Esophagus muscularis mucosa (tissue), 4 donors: ENCODE measurements around the gene TRIM62. TPM values are rescaled to one million over a fixed set of nuclear protein-coding genes. Genes with fewer than 3 reads are reported as not detected.

Experiments
- DNase-seq: peaks from one replicate; pipeline ENCODE4 v3.0.0-alpha.2; 2017; ENCODE audit errors: extremely low spot score
- H3K27ac ChIP-seq, 4 donors: fragments of 200-600 bp; sonication (generic); replicated peaks in 1 of 4; 1 replicate in 3 of 4; 2 replicates in 1 of 4; pipeline ENCODE4 v1.5.1; 2016 to 2019; ENCODE audit warnings: mild to moderate bottlenecking in 1 of 4
- H3K27me3 ChIP-seq, 4 donors: fragments of 200-600 bp; sonication (generic); one replicate each; pipeline versions ENCODE4 v1.5.1 to v1.6.0; 2016 to 2019
- H3K36me3 ChIP-seq, 4 donors: fragments of 200-600 bp; sonication (generic); one replicate each; pipeline ENCODE4 v1.5.1; 2016 to 2019
- H3K4me1 ChIP-seq, 4 donors: fragments of 200-600 bp; sonication (generic); one replicate each; pipeline ENCODE4 v1.5.1; 2016 to 2019
- H3K4me3 ChIP-seq, 4 donors: fragments of 200-600 bp; sonication (generic); 1 replicate in 2 of 4; 2 replicates in 2 of 4; pipeline ENCODE4 v1.5.1; 2016 to 2019; ENCODE audit warnings: mild to moderate bottlenecking in 4 of 4, moderate library complexity in 1 of 4
- H3K9me3 ChIP-seq, 4 donors: fragments of 200-600 bp; sonication (generic); 1 replicate in 3 of 4; 2 replicates in 1 of 4; pipeline ENCODE4 v1.5.1; 2016 to 2019
- CTCF ChIP-seq, 3 experiments: fragments of 200-600 bp in 2 of 3; fragments of 450-650 bp in 1 of 3; sonication (generic) in 2 of 3; IDR thresholded peaks; one replicate each; pipeline ENCODE4 v1.5.1; 2017 to 2019; ENCODE audit warnings: antibody characterized with exemption in 3 of 3, mild to moderate bottlenecking in 2 of 3, moderate library complexity in 1 of 3
- EP300 ChIP-seq: sonication (generic); formaldehyde crosslinking; IDR thresholded peaks from one replicate; pipeline ENCODE4 v1.6.1; 2017; ENCODE audit warnings: antibody characterized with exemption
- POLR2A ChIP-seq: fragments of 450-650 bp; IDR thresholded peaks from one replicate; pipeline ENCODE4 v1.6.1; 2017; ENCODE audit warnings: antibody characterized with exemption, moderate library complexity, mild to moderate bottlenecking, low read depth
- POLR2AphosphoS5 ChIP-seq, 2 donors: sonication (generic); formaldehyde crosslinking; IDR thresholded peaks; one replicate each; pipeline ENCODE4 v1.6.1; 2017; ENCODE audit warnings: antibody characterized with exemption in 2 of 2
- WGBS: methylation state at CpG from one replicate; pipeline ENCODE4 v1.1.5; 2018; 5-methylcytosine and 5-hydroxymethylcytosine counted together
- intact Hi-C: fragments of 100-400 bp; cut with DNase I; formaldehyde crosslinking; loops from one replicate; pipeline ENCODE4 v1.15.1; 2023
- total RNA-seq, 4 donors: library from RNA; depleted of rRNA; stranded (reverse); fragments of >200 nt; gene quantifications; one replicate each; pipeline versions ENCODE4 v1.1.0 to v1.2.1, GENCODE V29; 2016

TRIM62 gene
- total RNA-seq, 4 donors from 2014 or later, result 5.0 to 9.3 (median 7.8) TPM

GRCh38 chr1:33211972-33212371, 30.1 kb upstream of the TRIM62 start:
- Histone ChIP-seq H3K27ac (no peak overlapping the region), H3K4me1 (no peaks in the 10 kb centered on the region), H3K9me3 (no peaks in the 10 kb centered on the region), H3K27me3 (no peaks in the 10 kb centered on the region), H3K4me3 (no peak overlapping the region), H3K36me3 (no peaks in the 10 kb centered on the region)
- TF ChIP-seq CTCF (IDR thresholded peaks at IDR 0.05) (no peak), POLR2A (no peak), POLR2AphosphoS5 (IDR thresholded peaks at IDR 0.05) (no peak), EP300 (no peak)
- 98% methylated on average over 3 of the region's 3 CpGs for WGBS
- peak; percentile 60 for DNase-seq
- intact Hi-C loops, result loop anchor here (10.0 kb wide), 1 partner anchor 153 kb away; no protein-coding TSS in a partner anchor

- DNase-seq, result no peak
- no peaks in the 10 kb centered on the region for H3K36me3 ChIP-seq
- WGBS, result 74% methylated on average over 2 of the region's 2 CpGs
- no peaks in the 10 kb centered on the region for H3K27me3 ChIP-seq
- intact Hi-C loops, result no loop called here
- no peaks in the 10 kb centered on the region for H3K4me1 ChIP-seq
- no peaks in the 10 kb centered on the region for H3K9me3 ChIP-seq
- no peak overlapping the region for H3K27ac ChIP-seq
- H3K4me3 ChIP-seq, result no peak overlapping the region
- TF ChIP-seq POLR2AphosphoS5 (IDR thresholded peaks at IDR 0.05) (no peak), EP300 (no peak), POLR2A (no peak), CTCF (IDR thresholded peaks at IDR 0.05) (no peak)
Measured at GRCh38 chr1:33206340-33206739, 24.5 kb upstream of the TRIM62 start.

- intact Hi-C loops, result no loop called here
- Histone ChIP-seq H3K27me3 (peaks cover 0 to 22% (median 0%) of the 10 kb centered on the region in 4 donors), H3K9me3 (no peaks in the 10 kb centered on the region), H3K4me1 (no peaks in the 10 kb centered on the region), H3K36me3 (no peaks in the 10 kb centered on the region), H3K27ac (no peak overlapping the region), H3K4me3 (no peak overlapping the region)
- WGBS, result 78% methylated on average over 2 of the region's 2 CpGs
- TF ChIP-seq EP300 (no peak), POLR2AphosphoS5 (IDR thresholded peaks at IDR 0.05) (no peak), POLR2A (no peak), CTCF (IDR thresholded peaks at IDR 0.05) (no peak)
- no peak for DNase-seq
Measured at GRCh38 chr1:33195556-33195955, 13.7 kb upstream of the TRIM62 start.

GRCh38 chr1:33191731-33192275, 10.0 kb upstream of the TRIM62 start:
- Histone ChIP-seq H3K4me3 (no peak overlapping the region), H3K27me3 (peaks cover 0 to 19% (median 0%) of the 10 kb centered on the region in 4 donors), H3K36me3 (no peaks in the 10 kb centered on the region), H3K9me3 (no peaks in the 10 kb centered on the region), H3K4me1 (no peaks in the 10 kb centered on the region), H3K27ac (no peak overlapping the region)
- WGBS, result 63% methylated on average over 2 of the region's 2 CpGs
- no peak for DNase-seq
- TF ChIP-seq POLR2AphosphoS5 (IDR thresholded peaks at IDR 0.05) (no peak), POLR2A (no peak), CTCF (IDR thresholded peaks at IDR 0.05) (no peak), EP300 (no peak)
- intact Hi-C loops, result no loop called here

GRCh38 chr1:33190701-33191100, 8.9 kb upstream of the TRIM62 start:
- H3K4me3 ChIP-seq, result no peak overlapping the region
- intact Hi-C loops, result no loop called here
- no peaks in the 10 kb centered on the region for H3K4me1 ChIP-seq
- H3K27me3 ChIP-seq, result peaks cover 0 to 19% (median 0%) of the 10 kb centered on the region in 4 donors
- WGBS, result 71% methylated on average over 2 of the region's 2 CpGs
- H3K36me3 ChIP-seq, result no peaks in the 10 kb centered on the region
- TF ChIP-seq EP300, result no peak
- no peaks in the 10 kb centered on the region for H3K9me3 ChIP-seq
- no peak overlapping the region for H3K27ac ChIP-seq
- no peak for DNase-seq
